ENCODE data around the gene LMTK2. TPM values are rescaled to one million over a fixed set of nuclear protein-coding genes. Genes with fewer than 3 reads are reported as not detected.

LMTK2 gene
- total RNA-seq, 1 donor from 2014 or later, result 6.3 TPM

- no peak for DNase-seq (ENCODE audit: low read depth in 2 of 2)
Measured at GRCh38 chr7:98234429-98235147, 127.9 kb downstream of the LMTK2 start.

GRCh38 chr7:98235901-98236300 is 129.2 kb downstream of the LMTK2 start:
- DNase-seq (ENCODE audit: low read depth in 2 of 2), result no peak

DNA sequence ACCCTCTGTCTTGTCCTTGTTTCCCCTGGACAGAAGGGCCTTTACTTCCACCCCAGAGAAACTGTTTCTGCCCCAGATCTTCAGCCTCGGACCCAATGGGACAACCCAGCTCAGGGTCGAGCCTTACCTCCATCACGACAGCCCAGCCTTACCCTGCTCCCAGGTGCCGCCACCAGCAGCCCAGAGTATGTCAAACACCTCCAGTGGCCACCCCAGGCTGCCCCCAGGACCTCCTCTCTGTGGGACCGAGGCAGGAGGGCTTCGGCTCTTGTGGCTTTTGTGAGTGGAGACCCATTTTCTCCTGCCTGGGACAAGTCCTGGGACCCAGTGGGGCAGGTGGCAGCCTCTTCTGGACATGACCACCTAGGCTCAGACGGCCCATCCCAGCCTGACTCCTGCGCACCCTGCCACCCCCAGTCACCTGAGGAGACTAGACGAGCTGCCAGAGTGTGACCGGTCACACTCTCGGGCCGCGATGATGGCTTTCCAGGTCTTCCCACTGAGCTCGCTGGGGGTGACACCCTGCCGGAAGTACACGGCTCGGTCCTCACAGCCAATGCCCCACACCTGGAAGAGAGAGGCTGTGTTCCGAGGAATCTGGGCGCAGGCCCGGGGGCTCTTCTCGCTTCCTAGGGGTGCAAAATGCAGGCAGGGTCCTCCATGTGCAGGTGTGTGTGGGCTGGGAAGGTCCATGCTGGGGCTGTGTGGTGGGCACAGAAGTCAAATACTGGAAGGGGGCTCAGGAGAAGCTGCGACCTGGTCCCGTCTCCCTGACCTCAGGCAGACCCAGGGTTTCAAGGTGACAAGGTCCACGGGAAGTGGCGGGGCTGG is 129.9 kb downstream of the LMTK2 start:
- no peak for DNase-seq (ENCODE audit: low read depth in 2 of 2)

- no peak for DNase-seq (ENCODE audit: low read depth in 2 of 2)
Measured at GRCh38 chr7:98238076-98238475, 131.4 kb downstream of the LMTK2 start.

- no peak for DNase-seq (ENCODE audit: low read depth in 2 of 2)
Measured at GRCh38 chr7:98238976-98239375, 132.3 kb downstream of the LMTK2 start.

DNA sequence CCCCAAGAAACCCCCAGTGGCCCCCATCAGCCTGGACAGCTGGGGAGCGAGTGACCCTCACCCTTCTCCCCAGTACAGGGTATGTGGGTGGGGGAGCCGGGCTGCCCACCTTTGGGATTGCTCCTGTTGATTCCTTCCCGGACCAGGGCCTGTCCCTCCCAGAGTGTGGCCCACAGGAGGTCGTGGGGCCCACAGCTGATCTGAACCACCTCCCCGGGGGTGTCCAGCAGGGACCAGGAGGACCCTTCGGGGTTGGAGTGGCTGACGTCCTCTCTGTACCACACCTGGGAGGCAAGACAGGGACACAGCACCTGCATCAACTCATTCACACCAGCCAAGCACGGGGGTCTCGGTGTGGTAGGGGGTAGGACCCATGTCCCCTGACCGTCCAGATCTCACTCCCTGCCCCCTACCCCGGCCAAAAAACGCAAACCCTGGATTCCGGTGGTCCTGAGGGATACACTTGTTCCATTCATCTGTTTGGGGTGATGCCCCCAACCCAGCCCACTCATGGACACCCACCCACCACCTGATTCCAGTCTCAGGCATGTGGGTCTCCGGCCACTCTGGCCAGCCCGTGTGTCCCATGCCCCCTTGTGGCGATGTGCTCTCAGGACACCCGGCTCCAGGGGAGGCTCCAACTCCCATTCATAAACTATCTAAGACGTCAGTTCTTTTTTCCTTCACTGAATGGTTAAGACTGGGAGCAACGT is 134.5 kb downstream of the LMTK2 start:
- DNase-seq (ENCODE audit: low read depth in 2 of 2), result peak in 1 of 2 donors; percentile 56

DNA sequence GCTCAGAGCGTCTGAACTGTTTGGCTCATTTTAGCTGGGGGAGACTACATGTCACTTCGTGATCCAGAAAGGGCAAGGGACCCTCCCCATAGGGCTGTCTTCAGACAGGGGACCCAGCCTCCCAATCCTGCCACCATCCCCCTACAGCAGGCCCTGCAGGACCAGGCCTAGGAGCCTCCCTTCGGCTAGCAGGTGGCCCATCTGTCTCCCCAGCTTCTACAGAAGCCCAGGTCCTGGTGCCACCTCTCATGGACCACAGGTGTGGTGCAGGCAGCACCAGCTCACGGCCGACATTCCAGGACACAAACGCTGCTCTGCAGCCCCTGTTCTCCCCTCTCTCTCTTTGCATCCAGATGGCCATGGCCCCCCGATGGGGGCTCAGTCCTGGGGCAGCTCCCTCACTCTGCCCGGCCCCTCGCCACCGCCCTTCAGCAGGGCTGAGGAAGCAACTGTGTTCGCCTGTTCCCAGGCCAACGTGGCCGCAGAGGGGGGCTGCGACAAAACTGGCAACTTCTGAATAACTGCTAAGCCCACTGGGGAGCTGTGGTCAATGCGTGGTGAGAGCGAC is 135.1 kb downstream of the LMTK2 start:
- no peak for DNase-seq (ENCODE audit: low read depth in 2 of 2)

DNA sequence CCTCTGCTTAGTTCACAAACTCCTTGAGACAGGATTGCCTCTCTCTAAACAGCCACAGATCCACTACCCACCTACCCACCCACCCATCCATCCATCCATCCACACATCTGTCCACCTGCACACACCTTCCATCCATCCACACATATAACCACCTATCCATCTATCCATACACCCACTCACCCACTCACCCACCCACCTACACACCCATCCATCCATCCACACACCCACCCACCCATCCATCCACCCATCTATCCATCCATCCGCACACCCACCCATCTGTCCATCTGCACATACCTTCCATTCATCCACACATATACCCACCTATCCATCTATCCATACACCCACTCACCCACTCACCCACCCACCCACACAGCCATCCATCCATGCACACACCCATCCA is 135.7 kb downstream of the LMTK2 start:
- no peak for DNase-seq (ENCODE audit: low read depth in 2 of 2)

DNA sequence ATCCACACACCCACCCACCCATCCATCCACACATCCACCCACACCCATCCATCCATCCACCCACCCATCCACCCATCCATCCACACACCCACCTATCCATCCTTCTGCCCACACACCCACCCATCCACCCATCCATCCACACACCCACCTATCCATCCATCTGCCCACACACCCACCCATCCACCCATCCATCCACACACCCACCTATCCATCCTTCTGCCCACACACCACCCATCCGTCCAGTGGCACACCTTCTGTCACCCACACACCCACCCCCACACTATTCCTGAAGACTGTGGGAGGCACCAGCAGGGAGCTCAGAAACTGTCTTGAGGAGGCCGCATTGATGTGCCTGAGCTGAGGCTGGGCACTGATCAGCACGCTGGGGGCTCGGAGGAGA is 136.3 kb downstream of the LMTK2 start:
- DNase-seq (ENCODE audit: low read depth in 2 of 2), result no peak

GRCh38 chr7:98244871-98245270 is 138.2 kb downstream of the LMTK2 start:
- no peak for DNase-seq (ENCODE audit: low read depth in 2 of 2)

DNA sequence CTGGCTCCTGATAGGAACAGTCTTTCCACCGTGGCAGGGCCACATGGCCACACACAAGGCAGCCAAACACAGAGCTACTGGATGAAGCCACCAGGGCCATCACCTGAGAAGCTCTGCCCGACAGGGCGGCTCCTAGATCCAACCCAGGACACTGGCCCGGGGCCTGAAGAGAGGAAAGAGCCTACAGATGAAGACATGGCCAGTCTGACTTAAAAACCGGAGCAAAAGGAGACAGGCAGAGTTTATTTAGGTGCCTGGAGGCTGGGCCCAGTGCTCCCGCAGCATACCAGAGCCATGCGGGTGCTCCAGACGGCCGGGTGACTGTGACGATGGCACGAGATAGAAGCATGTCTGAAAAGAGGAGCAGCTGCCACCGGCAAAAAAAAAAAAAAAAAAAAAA is 141.5 kb downstream of the LMTK2 start:
- DNase-seq (ENCODE audit: low read depth in 2 of 2), result no peak

GRCh38 chr7:98249106-98249505 is 142.4 kb downstream of the LMTK2 start:
- peak in 1 of 2 donors; percentile 63 for DNase-seq (ENCODE audit: low read depth in 2 of 2)

- peak in 1 of 2 donors; percentile 41 for DNase-seq (ENCODE audit: low read depth in 2 of 2)
Measured at GRCh38 chr7:98250789-98251188, 144.1 kb downstream of the LMTK2 start.

DNA sequence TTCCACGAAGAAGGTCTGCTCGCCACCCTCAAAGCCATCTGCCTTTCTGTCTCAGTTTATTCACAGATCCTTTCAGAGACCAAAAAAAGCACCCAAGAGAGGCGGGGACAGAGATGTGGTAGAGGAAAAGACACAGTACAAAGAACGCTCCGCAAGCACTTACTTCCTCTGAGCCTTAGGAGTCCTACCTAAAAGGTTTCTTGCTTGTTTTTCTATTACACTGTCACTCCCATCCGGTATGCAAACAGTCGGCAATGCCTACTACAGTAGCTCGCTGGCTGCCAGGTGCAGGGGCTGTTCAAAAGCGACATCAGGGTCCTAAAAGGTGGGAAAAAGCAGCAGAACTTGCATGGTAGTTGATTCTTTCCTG is 144.6 kb downstream of the LMTK2 start:
- DNase-seq (ENCODE audit: low read depth in 2 of 2), result no peak

GRCh38 chr7:98251601-98252424 is 145.2 kb downstream of the LMTK2 start, which contains the start of gene TECPR1:
Gene TECPR1 (minus strand): TSS chr7:98252232. CDS start chr7:98246146, 6,086 bp downstream.
- peak; percentile 73 to 92 for DNase-seq (ENCODE audit: low read depth in 2 of 2)

DNA sequence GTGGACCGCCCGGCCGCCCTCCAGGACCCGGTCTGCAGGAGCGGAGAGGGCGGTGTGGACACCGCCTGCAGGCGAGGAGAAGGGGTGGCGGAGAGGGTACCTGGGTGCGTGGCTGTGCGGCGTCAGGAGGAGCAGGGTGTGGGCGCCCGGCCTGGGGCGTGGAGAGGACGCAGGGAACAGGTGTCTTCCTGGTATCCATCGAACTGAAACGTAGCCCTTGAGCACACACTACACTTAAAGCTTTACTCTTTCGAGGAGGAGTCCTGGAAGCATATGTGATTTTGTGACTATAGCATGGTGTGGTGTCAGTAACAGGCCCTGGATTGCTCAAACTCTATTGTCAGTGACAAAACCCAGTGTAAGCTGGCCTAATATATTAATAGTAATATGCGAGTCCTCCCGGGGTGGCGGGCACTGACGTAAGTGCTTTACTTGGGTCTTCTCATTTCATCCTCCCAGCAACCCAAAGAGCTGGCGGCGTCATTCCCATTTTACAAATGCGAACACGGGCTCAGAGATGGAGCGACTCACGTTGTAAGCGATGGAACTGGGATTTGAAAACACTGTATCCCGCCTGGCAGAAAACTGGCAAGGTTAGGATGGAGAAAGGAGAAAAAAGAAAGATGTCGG is 145.9 kb downstream of the LMTK2 start:
- no peak for DNase-seq (ENCODE audit: low read depth in 2 of 2)

DNA sequence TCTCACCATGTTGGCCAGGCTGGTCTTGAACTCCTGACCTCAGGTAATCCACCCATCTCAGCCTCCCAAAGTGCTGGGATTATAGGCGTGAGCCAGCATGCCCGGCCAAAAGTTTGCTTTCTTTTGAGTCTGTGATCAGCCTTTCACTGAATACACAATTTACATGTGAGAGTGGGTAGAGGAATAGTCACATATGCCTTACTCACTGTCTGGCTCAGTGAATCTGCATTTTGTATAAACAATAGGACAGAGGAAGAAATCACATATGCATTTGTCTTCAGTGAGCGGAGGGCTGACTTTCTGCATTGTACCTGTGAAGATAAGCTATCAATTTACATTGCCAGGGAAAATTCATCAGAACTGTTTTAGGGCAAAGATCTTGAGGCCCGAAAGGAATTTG is 147.9 kb downstream of the LMTK2 start:
- no peak for DNase-seq (ENCODE audit: low read depth in 2 of 2)

- DNase-seq (ENCODE audit: low read depth in 2 of 2), result no peak
Measured at GRCh38 chr7:98254951-98255610, 148.4 kb downstream of the LMTK2 start.

DNA sequence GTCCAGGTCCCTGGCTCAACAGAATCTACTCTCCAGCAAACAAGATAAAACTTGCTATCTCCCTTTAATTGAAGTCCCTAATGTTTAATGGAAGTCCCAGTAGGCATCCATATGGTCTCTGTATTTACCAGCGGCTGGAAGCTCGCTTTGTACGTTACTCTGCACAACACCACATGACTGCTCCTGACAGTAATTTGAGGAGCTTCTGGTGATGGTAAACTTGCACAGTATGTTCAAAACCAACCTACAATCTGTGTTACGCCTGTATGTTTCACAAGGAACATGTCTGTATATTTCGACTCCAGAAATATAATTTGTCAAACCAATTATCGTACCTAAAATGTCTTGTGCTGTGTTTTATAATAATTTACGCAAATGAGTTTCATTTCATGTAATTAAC is 149.8 kb downstream of the LMTK2 start:
- DNase-seq (ENCODE audit: low read depth in 2 of 2), result no peak

GRCh38 chr7:98257701-98258100 is 151.0 kb downstream of the LMTK2 start:
- no peak for DNase-seq (ENCODE audit: low read depth in 2 of 2)

Data from dermis microvascular lymphatic vessel endothelial cell (primary cell).